ENCODE data around the gene NUDC. TPM values are rescaled to one million over a fixed set of nuclear protein-coding genes. Genes with fewer than 3 reads are reported as not detected.
A peak's percentile ranks its signal among the peaks of the same experiment; 100 is the strongest.

The NUDC gene
- total and polyA plus RNA-seq, 9 of the 15 experiments (the other 6 are each of a cell fraction or from before 2014, with no cell fraction given), result 9.8 to 234 (median 149) TPM

- no peak for TF ChIP-seq CLOCK (CRISPR knock-in tag; IDR thresholded peaks at IDR 0.05; ENCODE audit: borderline replicate concordance)
- no peak for TF ChIP-seq XRCC3 (IDR thresholded peaks at IDR 0.05)
- TF ChIP-seq, protein P1, sequence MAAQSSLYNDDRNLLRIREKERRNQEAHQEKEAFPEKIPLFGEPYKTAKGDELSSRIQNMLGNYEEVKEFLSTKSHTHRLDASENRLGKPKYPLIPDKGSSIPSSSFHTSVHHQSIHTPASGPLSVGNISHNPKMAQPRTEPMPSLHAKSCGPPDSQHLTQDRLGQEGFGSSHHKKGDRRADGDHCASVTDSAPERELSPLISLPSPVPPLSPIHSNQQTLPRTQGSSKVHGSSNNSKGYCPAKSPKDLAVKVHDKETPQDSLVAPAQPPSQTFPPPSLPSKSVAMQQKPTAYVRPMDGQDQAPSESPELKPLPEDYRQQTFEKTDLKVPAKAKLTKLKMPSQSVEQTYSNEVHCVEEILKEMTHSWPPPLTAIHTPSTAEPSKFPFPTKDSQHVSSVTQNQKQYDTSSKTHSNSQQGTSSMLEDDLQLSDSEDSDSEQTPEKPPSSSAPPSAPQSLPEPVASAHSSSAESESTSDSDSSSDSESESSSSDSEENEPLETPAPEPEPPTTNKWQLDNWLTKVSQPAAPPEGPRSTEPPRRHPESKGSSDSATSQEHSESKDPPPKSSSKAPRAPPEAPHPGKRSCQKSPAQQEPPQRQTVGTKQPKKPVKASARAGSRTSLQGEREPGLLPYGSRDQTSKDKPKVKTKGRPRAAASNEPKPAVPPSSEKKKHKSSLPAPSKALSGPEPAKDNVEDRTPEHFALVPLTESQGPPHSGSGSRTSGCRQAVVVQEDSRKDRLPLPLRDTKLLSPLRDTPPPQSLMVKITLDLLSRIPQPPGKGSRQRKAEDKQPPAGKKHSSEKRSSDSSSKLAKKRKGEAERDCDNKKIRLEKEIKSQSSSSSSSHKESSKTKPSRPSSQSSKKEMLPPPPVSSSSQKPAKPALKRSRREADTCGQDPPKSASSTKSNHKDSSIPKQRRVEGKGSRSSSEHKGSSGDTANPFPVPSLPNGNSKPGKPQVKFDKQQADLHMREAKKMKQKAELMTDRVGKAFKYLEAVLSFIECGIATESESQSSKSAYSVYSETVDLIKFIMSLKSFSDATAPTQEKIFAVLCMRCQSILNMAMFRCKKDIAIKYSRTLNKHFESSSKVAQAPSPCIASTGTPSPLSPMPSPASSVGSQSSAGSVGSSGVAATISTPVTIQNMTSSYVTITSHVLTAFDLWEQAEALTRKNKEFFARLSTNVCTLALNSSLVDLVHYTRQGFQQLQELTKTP (IDR thresholded peaks at IDR 0.05; ENCODE audit: low read depth in 1 of 2, partially characterized antibody in 2 of 2), result no peak
- no peak for TF ChIP-seq DDX20 (tag; IDR thresholded peaks at IDR 0.05; ENCODE audit: low read depth)
- TF ChIP-seq TAF1 (IDR thresholded peaks at IDR 0.05; ENCODE audit: control insufficient read depth, extremely low read depth, insufficient read depth, low read length, severe bottlenecking), result peak; percentile 87
- TF ChIP-seq RBM17 (IDR thresholded peaks at IDR 0.05; ENCODE audit: borderline replicate concordance, low read depth, low read length), result no peak
- TF ChIP-seq RBM25 (IDR thresholded peaks at IDR 0.05; ENCODE audit: low read depth, low read length, severe bottlenecking), result peak; percentile 90
- no peak for TF ChIP-seq REST (IDR thresholded peaks at IDR 0.05; ENCODE audit: borderline replicate concordance)
- peak; percentile 77; the same call in 1 of the 2 replicates for TF ChIP-seq REST (CRISPR knock-in tag; IDR thresholded peaks at IDR 0.05; ENCODE audit: low read depth)
Measured at GRCh38 chr1:26921540-26922430, at the start of gene NUDC (continued).
